A549 (cell line): ENCODE results near the gene R3HDM2.

Source experiments
- ESRRA ChIP-seq: fragments of 150-350 bp; IDR thresholded peaks from 2 replicates; pipeline ENCODE4 v1.6.1; 2014; ENCODE audit warnings: mild to moderate bottlenecking, low read length, borderline replicate concordance
- JUN ChIP-seq, 2 experiments: fragments of >200 bp; sonication (Bioruptor Twin); formaldehyde crosslinking; IDR thresholded peaks; 2 replicates in 1 of 2; 3 replicates in 1 of 2; pipeline ENCODE4 v1.6.1; 2016 to 2017
- MAFK ChIP-seq: fragments of 450-650 bp; IDR thresholded peaks from 2 replicates; pipeline ENCODE4 v1.6.1; 2014; ENCODE audit not compliant: partially characterized antibody
- MYC ChIP-seq: IDR thresholded peaks from 2 replicates; pipeline ENCODE4 v1.6.1; 2012; ENCODE audit warnings: mild to moderate bottlenecking, inconsistent platforms, low read length, improper control_type of control experiment, borderline replicate concordance
- POLR2A ChIP-seq: IDR thresholded peaks from 2 replicates; pipeline ENCODE4 v1.6.1; 2012; ENCODE audit warnings: mild to moderate bottlenecking, low read length
- RCOR1 ChIP-seq: fragments of 150-350 bp; IDR thresholded peaks from 2 replicates; pipeline ENCODE4 v1.6.1; 2014; ENCODE audit warnings: antibody characterized with exemption, low read length, low read depth
- SMC3 ChIP-seq: fragments of >200 bp; sonication (Bioruptor Twin); formaldehyde crosslinking; IDR thresholded peaks from 3 replicates; pipeline ENCODE4 v1.6.1; 2018; ENCODE audit warnings: inconsistent platforms
- TF ChIP-seq, protein P1 (sequence below): fragments of 200-600 bp; sonication (generic); IDR thresholded peaks from 2 replicates; pipeline ENCODE4 v1.6.1; 2016; ENCODE audit warnings: antibody characterized with exemption, mild to moderate bottlenecking, moderate library complexity
- TF ChIP-seq, protein P2 (sequence below): fragments of >200 bp; sonication (Bioruptor Twin); formaldehyde crosslinking; IDR thresholded peaks from 3 replicates; pipeline ENCODE4 v1.5.1; 2016
- TF ChIP-seq, protein P3 (sequence below): fragments of 250-450 bp; sonication (Bioruptor Pico); IDR thresholded peaks from 2 replicates; pipeline ENCODE4 v1.5.0; 2021; ENCODE audit warnings: mild to moderate bottlenecking, moderate library complexity, borderline replicate concordance

DNA sequence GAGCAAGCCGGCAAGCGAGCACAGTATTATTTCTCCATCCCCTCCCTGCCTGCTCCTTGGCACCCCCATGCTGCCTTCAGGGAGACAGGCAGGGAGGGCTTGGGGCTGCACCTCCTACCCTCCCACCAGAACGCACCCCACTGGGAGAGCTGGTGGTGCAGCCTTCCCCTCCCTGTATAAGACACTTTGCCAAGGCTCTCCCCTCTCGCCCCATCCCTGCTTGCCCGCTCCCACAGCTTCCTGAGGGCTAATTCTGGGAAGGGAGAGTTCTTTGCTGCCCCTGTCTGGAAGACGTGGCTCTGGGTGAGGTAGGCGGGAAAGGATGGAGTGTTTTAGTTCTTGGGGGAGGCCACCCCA lies 218.2 kb downstream of the R3HDM2 start:
- TF ChIP-seq ESRRA (no peak), POLR2A (no peak), RCOR1 (no peak), JUN (IDR thresholded peaks at IDR 0.05) (no peak), SMC3 (no peak), MYC (no peak), MAFK (no peak)
- TF ChIP-seq, protein P1, sequence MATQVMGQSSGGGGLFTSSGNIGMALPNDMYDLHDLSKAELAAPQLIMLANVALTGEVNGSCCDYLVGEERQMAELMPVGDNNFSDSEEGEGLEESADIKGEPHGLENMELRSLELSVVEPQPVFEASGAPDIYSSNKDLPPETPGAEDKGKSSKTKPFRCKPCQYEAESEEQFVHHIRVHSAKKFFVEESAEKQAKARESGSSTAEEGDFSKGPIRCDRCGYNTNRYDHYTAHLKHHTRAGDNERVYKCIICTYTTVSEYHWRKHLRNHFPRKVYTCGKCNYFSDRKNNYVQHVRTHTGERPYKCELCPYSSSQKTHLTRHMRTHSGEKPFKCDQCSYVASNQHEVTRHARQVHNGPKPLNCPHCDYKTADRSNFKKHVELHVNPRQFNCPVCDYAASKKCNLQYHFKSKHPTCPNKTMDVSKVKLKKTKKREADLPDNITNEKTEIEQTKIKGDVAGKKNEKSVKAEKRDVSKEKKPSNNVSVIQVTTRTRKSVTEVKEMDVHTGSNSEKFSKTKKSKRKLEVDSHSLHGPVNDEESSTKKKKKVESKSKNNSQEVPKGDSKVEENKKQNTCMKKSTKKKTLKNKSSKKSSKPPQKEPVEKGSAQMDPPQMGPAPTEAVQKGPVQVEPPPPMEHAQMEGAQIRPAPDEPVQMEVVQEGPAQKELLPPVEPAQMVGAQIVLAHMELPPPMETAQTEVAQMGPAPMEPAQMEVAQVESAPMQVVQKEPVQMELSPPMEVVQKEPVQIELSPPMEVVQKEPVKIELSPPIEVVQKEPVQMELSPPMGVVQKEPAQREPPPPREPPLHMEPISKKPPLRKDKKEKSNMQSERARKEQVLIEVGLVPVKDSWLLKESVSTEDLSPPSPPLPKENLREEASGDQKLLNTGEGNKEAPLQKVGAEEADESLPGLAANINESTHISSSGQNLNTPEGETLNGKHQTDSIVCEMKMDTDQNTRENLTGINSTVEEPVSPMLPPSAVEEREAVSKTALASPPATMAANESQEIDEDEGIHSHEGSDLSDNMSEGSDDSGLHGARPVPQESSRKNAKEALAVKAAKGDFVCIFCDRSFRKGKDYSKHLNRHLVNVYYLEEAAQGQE, result no peak
- TF ChIP-seq, protein P2, sequence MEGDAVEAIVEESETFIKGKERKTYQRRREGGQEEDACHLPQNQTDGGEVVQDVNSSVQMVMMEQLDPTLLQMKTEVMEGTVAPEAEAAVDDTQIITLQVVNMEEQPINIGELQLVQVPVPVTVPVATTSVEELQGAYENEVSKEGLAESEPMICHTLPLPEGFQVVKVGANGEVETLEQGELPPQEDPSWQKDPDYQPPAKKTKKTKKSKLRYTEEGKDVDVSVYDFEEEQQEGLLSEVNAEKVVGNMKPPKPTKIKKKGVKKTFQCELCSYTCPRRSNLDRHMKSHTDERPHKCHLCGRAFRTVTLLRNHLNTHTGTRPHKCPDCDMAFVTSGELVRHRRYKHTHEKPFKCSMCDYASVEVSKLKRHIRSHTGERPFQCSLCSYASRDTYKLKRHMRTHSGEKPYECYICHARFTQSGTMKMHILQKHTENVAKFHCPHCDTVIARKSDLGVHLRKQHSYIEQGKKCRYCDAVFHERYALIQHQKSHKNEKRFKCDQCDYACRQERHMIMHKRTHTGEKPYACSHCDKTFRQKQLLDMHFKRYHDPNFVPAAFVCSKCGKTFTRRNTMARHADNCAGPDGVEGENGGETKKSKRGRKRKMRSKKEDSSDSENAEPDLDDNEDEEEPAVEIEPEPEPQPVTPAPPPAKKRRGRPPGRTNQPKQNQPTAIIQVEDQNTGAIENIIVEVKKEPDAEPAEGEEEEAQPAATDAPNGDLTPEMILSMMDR, result no peak
- TF ChIP-seq, protein P3, sequence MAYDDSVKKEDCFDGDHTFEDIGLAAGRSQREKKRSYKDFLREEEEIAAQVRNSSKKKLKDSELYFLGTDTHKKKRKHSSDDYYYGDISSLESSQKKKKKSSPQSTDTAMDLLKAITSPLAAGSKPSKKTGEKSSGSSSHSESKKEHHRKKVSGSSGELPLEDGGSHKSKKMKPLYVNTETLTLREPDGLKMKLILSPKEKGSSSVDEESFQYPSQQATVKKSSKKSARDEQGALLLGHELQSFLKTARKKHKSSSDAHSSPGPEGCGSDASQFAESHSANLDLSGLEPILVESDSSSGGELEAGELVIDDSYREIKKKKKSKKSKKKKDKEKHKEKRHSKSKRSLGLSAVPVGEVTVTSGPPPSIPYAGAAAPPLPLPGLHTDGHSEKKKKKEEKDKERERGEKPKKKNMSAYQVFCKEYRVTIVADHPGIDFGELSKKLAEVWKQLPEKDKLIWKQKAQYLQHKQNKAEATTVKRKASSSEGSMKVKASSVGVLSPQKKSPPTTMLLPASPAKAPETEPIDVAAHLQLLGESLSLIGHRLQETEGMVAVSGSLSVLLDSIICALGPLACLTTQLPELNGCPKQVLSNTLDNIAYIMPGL, result no peak
